ENCODE results near the gene CCNB1.
"Not testable (repeated sequence)": the region's sequence is repeated elsewhere in the genome, so short reads cannot be mapped to it uniquely, and the experiment has no call there.

CCNB1 gene

GRCh38 chr5:69138766-69139165, 28.2 kb upstream of the CCNB1 start:
- Histone ChIP-seq H3K9ac (ENCODE audit: insufficient read length) (no peak overlapping the region), H3K27ac (no peak overlapping the region), H3K36me3 (ENCODE audit: insufficient read depth, low read length) (peaks cover 3% of the 10 kb centered on the region; the same call in 1 of the 2 replicates), H3K4me3 (no peak overlapping the region), H3K9me3 (ENCODE audit: low read depth, low read length) (no peaks in the 10 kb centered on the region)
- TF ChIP-seq POLR2AphosphoS5 (IDR thresholded peaks at IDR 0.05; ENCODE audit: borderline replicate concordance, low read depth, low read length) (no peak), FOXP2 (optimal IDR thresholded peaks at IDR 0.05; ENCODE audit: control extremely low read depth, extremely low read length, insufficient read depth) (no peak), EZH2 (IDR thresholded peaks at IDR 0.05) (no peak)
- DNase-seq (ENCODE audit: low read depth, low spot score), result no peak

GRCh38 chr5:69140239-69140638, 26.7 kb upstream of the CCNB1 start:
- not testable (repeated sequence) for H3K36me3 ChIP-seq (ENCODE audit: insufficient read depth, low read length); H3K4me3 ChIP-seq; H3K27ac ChIP-seq; DNase-seq (ENCODE audit: low read depth, low spot score); H3K9me3 ChIP-seq (ENCODE audit: low read depth, low read length); H3K9ac ChIP-seq (ENCODE audit: insufficient read length)

- Histone ChIP-seq H3K27ac (no peak overlapping the region), H3K9ac (ENCODE audit: insufficient read length) (no peak overlapping the region), H3K4me3 (no peak overlapping the region), H3K9me3 (ENCODE audit: low read depth, low read length) (no peaks in the 10 kb centered on the region), H3K36me3 (ENCODE audit: insufficient read depth, low read length) (no peaks in the 10 kb centered on the region)
- DNase-seq (ENCODE audit: low read depth, low spot score), result no peak
- TF ChIP-seq EZH2 (IDR thresholded peaks at IDR 0.05), result no peak
- no peak for TF ChIP-seq FOXP2 (optimal IDR thresholded peaks at IDR 0.05; ENCODE audit: control extremely low read depth, extremely low read length, insufficient read depth)
Measured at GRCh38 chr5:69140827-69141226, 26.1 kb upstream of the CCNB1 start.

- not testable (repeated sequence) for H3K36me3 ChIP-seq (ENCODE audit: insufficient read depth, low read length); H3K9ac ChIP-seq (ENCODE audit: insufficient read length); H3K27ac ChIP-seq; H3K4me3 ChIP-seq; H3K9me3 ChIP-seq (ENCODE audit: low read depth, low read length); DNase-seq (ENCODE audit: low read depth, low spot score)
Measured at GRCh38 chr5:69148576-69148975, 18.4 kb upstream of the CCNB1 start.

- no peaks in the 10 kb centered on the region for H3K9me3 ChIP-seq (ENCODE audit: low read depth, low read length)
- no peak overlapping the region for H3K4me3 ChIP-seq
- DNase-seq (ENCODE audit: low read depth, low spot score), result no peak
- no peak for TF ChIP-seq EZH2 (IDR thresholded peaks at IDR 0.05)
- no peak for TF ChIP-seq FOXP2 (optimal IDR thresholded peaks at IDR 0.05; ENCODE audit: control extremely low read depth, extremely low read length, insufficient read depth)
- no peak for TF ChIP-seq POLR2AphosphoS5 (IDR thresholded peaks at IDR 0.05; ENCODE audit: borderline replicate concordance, low read depth, low read length)
- H3K36me3 ChIP-seq (ENCODE audit: insufficient read depth, low read length), result no peaks in the 10 kb centered on the region
- no peak overlapping the region for H3K27ac ChIP-seq
- no peak overlapping the region for H3K9ac ChIP-seq (ENCODE audit: insufficient read length)
Measured at GRCh38 chr5:69148981-69149675, 17.8 kb upstream of the CCNB1 start.

- no peak overlapping the region for H3K4me3 ChIP-seq
- H3K9me3 ChIP-seq (ENCODE audit: low read depth, low read length), result no peaks in the 10 kb centered on the region
- no peaks in the 10 kb centered on the region for H3K36me3 ChIP-seq (ENCODE audit: insufficient read depth, low read length)
- H3K9ac ChIP-seq (ENCODE audit: insufficient read length), result no peak overlapping the region
- no peak for TF ChIP-seq FOXP2 (optimal IDR thresholded peaks at IDR 0.05; ENCODE audit: control extremely low read depth, extremely low read length, insufficient read depth)
- TF ChIP-seq EZH2 (IDR thresholded peaks at IDR 0.05), result no peak
- no peak for TF ChIP-seq POLR2AphosphoS5 (IDR thresholded peaks at IDR 0.05; ENCODE audit: borderline replicate concordance, low read depth, low read length)
- DNase-seq (ENCODE audit: low read depth, low spot score), result no peak
- H3K27ac ChIP-seq, result no peak overlapping the region
Measured at GRCh38 chr5:69149676-69150010, 17.3 kb upstream of the CCNB1 start.

- no peak for TF ChIP-seq FOXP2 (optimal IDR thresholded peaks at IDR 0.05; ENCODE audit: control extremely low read depth, extremely low read length, insufficient read depth)
- no peak for TF ChIP-seq EZH2 (IDR thresholded peaks at IDR 0.05)
- TF ChIP-seq POLR2AphosphoS5 (IDR thresholded peaks at IDR 0.05; ENCODE audit: borderline replicate concordance, low read depth, low read length), result no peak
- Histone ChIP-seq H3K27ac (no peak overlapping the region), H3K9ac (ENCODE audit: insufficient read length) (no peak overlapping the region), H3K4me3 (no peak overlapping the region), H3K9me3 (ENCODE audit: low read depth, low read length) (no peaks in the 10 kb centered on the region), H3K36me3 (ENCODE audit: insufficient read depth, low read length) (no peaks in the 10 kb centered on the region)
- no peak for DNase-seq (ENCODE audit: low read depth, low spot score)
Measured at GRCh38 chr5:69152731-69153130, 14.2 kb upstream of the CCNB1 start.

GRCh38 chr5:69156456-69156855, 10.5 kb upstream of the CCNB1 start:
- Histone ChIP-seq H3K36me3 (ENCODE audit: insufficient read depth, low read length) (no peaks in the 10 kb centered on the region), H3K27ac (no peak overlapping the region), H3K4me3 (no peak overlapping the region), H3K9ac (ENCODE audit: insufficient read length) (no peak overlapping the region), H3K9me3 (ENCODE audit: low read depth, low read length) (no peaks in the 10 kb centered on the region)
- no peak for DNase-seq (ENCODE audit: low read depth, low spot score)
- TF ChIP-seq FOXP2 (optimal IDR thresholded peaks at IDR 0.05; ENCODE audit: control extremely low read depth, extremely low read length, insufficient read depth), result no peak
- no peak for TF ChIP-seq EZH2 (IDR thresholded peaks at IDR 0.05)
- no peak for TF ChIP-seq POLR2AphosphoS5 (IDR thresholded peaks at IDR 0.05; ENCODE audit: borderline replicate concordance, low read depth, low read length)

- Histone ChIP-seq H3K36me3 (ENCODE audit: insufficient read depth, low read length) (no peaks in the 10 kb centered on the region), H3K9me3 (ENCODE audit: low read depth, low read length) (no peaks in the 10 kb centered on the region), H3K27ac (no peak overlapping the region), H3K4me3 (no peak overlapping the region), H3K9ac (ENCODE audit: insufficient read length) (no peak overlapping the region)
- TF ChIP-seq FOXP2 (optimal IDR thresholded peaks at IDR 0.05; ENCODE audit: control extremely low read depth, extremely low read length, insufficient read depth), result no peak
- no peak for TF ChIP-seq POLR2AphosphoS5 (IDR thresholded peaks at IDR 0.05; ENCODE audit: borderline replicate concordance, low read depth, low read length)
- no peak for TF ChIP-seq EZH2 (IDR thresholded peaks at IDR 0.05)
- no peak for DNase-seq (ENCODE audit: low read depth, low spot score)
Measured at GRCh38 chr5:69158039-69158438, 8.9 kb upstream of the CCNB1 start.
